CD4-positive, alpha-beta memory T cell (primary cell): ENCODE measurements around the gene MOSMO. TPM values are rescaled to one million over a fixed set of nuclear protein-coding genes. Genes with fewer than 3 reads are reported as not detected.
"Not testable (repeated sequence)": the region's sequence is repeated elsewhere in the genome, so short reads cannot be mapped to it uniquely, and the experiment has no call there.

ENCODE experiments used
- CTCF ChIA-PET: fragments of 350-600 bp; sonication (Branson Sonifier 250); formaldehyde crosslinking; loops from one replicate; lab custom pipeline; 2021; ENCODE audit warnings: inconsistent platforms; ENCODE audit not compliant: partially characterized antibody; lab: Charles Lee
- POLR2A ChIA-PET: fragments of 350-600 bp; sonication (Branson Sonifier 250); formaldehyde crosslinking; loops from one replicate; lab custom pipeline; 2021; ENCODE audit not compliant: partially characterized antibody; lab: Charles Lee
- DNase-seq, 5 donors: peaks; one replicate each; pipeline versions ENCODE4 v3.0.0 to v3.0.0-alpha.2; 2020 to 2022; ENCODE audit warnings: mixed read lengths in 1 of 5
- H3K27ac ChIP-seq: one replicate; pipeline ENCODE4 v1.7.0; 2013; ENCODE audit warnings: low read depth, low read length
- H3K27me3 ChIP-seq: 2 replicates; pipeline ENCODE4 v1.7.0; 2013; ENCODE audit warnings: mild to moderate bottlenecking, low read length, moderate library complexity; ENCODE audit not compliant: insufficient read depth
- H3K36me3 ChIP-seq: 2 replicates; pipeline ENCODE4 v1.7.0; 2013; ENCODE audit warnings: mild to moderate bottlenecking, low read length, moderate library complexity; ENCODE audit not compliant: insufficient read depth
- H3K4me1 ChIP-seq: 2 replicates; pipeline ENCODE4 v1.7.0; 2013; ENCODE audit warnings: mild to moderate bottlenecking, low read length, moderate library complexity; ENCODE audit not compliant: insufficient read depth
- H3K4me3 ChIP-seq, 2 donors: one replicate each; pipeline ENCODE4 v1.7.0; 2013; ENCODE audit warnings: low read length in 2 of 2, mild to moderate bottlenecking in 1 of 2
- H3K9me3 ChIP-seq, 2 donors: one replicate each; pipeline ENCODE4 v1.7.0; 2013; ENCODE audit warnings: low read length in 2 of 2, control low read depth in 1 of 2; ENCODE audit not compliant: control insufficient read depth in 1 of 2
- H3K27ac Mint-ChIP-seq, 7 donors: one replicate each; pipeline ENCODE4 v1.8.0; 2020 to 2021; ENCODE audit warnings: mixed read lengths in 7 of 7, mild to moderate bottlenecking in 6 of 7, inconsistent platforms in 3 of 7, moderate library complexity in 3 of 7
- H3K27me3 Mint-ChIP-seq, 2 donors: one replicate each; pipeline ENCODE4 v1.8.0; 2020 to 2021; ENCODE audit warnings: mixed read lengths in 2 of 2
- H3K36me3 Mint-ChIP-seq, 2 donors: one replicate each; pipeline ENCODE4 v1.8.0; 2020 to 2021; ENCODE audit warnings: mixed read lengths in 2 of 2, inconsistent platforms in 1 of 2, mild to moderate bottlenecking in 1 of 2
- H3K4me1 Mint-ChIP-seq, 4 donors: one replicate each; pipeline ENCODE4 v1.8.0; 2020 to 2021; ENCODE audit warnings: mixed read lengths in 4 of 4, mild to moderate bottlenecking in 1 of 4
- H3K4me3 Mint-ChIP-seq, 8 donors: one replicate each; pipeline ENCODE4 v1.8.0; 2020 to 2021; ENCODE audit warnings: mixed read lengths in 8 of 8, mild to moderate bottlenecking in 7 of 8, moderate library complexity in 6 of 8, inconsistent platforms in 3 of 8
- H3K9me3 Mint-ChIP-seq, 8 donors: one replicate each; pipeline ENCODE4 v1.8.0; 2020 to 2021; ENCODE audit warnings: mixed read lengths in 8 of 8, mild to moderate bottlenecking in 5 of 8, inconsistent platforms in 3 of 8, moderate library complexity in 1 of 8
- intact Hi-C: fragments of 100-400 bp; cut with micrococcal nuclease; formaldehyde crosslinking; loops from one replicate; pipeline ENCODE4 v1.15.1; 2023
- polyA plus RNA-seq, 2 donors: library from polyadenylated mRNA; unstranded; fragments of 300-500 nt; fragmentation: Illumina TruSeq; gene quantifications; one replicate each; pipeline ENCODE4 v1.2.3, GENCODE V29; 2021
- total RNA-seq, 2 experiments: library from RNA; stranded (reverse); gene quantifications; one replicate each; pipeline ENCODE4 v1.2.3, GENCODE V29; 2021

The MOSMO gene
- total and polyA plus RNA-seq, 4 experiments from 2014 or later, result 3.2 to 23.4 (median 14.1) TPM

GRCh38 chr16:22030087-22030812 lies 22.3 kb downstream of the MOSMO start:
- Histone ChIP-seq H3K4me3 (no peak overlapping the region), H3K9me3 (no peaks in the 10 kb centered on the region), H3K4me1 (peaks cover 4% of the 10 kb centered on the region), H3K27me3 (no peaks in the 10 kb centered on the region), H3K36me3 (no peaks in the 10 kb centered on the region), H3K27ac (no peak overlapping the region)
- Mint-ChIP-seq H3K27ac (peak overlapping the region in 1 of 7 donors; percentile 57), H3K9me3 (no peaks in the 10 kb centered on the region), H3K4me3 (no peak overlapping the region), H3K27me3 (no peaks in the 10 kb centered on the region), H3K4me1 (peaks cover 30 to 38% (median 32%) of the 10 kb centered on the region in 4 donors), H3K36me3 (peaks cover 23% of the 10 kb centered on the region in 2 donors)
- intact Hi-C loops, result no loop called here
- CTCF ChIA-PET, result interaction anchor here (1.5 kb wide), 1 partner anchor 270 kb away, joined by 3 read pairs; no protein-coding TSS in a partner anchor
- POLR2A ChIA-PET, result no interaction called here
- no peak for DNase-seq

GRCh38 chr16:22031483-22032083 lies 23.7 kb downstream of the MOSMO start:
- Histone ChIP-seq H3K9me3 (no peaks in the 10 kb centered on the region), H3K36me3 (no peaks in the 10 kb centered on the region), H3K27me3 (no peaks in the 10 kb centered on the region), H3K4me1 (peaks cover 4% of the 10 kb centered on the region), H3K4me3 (no peak overlapping the region), H3K27ac (no peak overlapping the region)
- POLR2A ChIA-PET, result no interaction called here
- H3K9me3 Mint-ChIP-seq, result no peaks in the 10 kb centered on the region
- CTCF ChIA-PET, result interaction anchor here (1.5 kb wide), 1 partner anchor 269 kb away, joined by 3 read pairs; no protein-coding TSS in a partner anchor
- peaks cover 23 to 32% (median 25%) of the 10 kb centered on the region in 4 donors for H3K4me1 Mint-ChIP-seq
- H3K27me3 Mint-ChIP-seq, result no peaks in the 10 kb centered on the region
- no peak for DNase-seq
- intact Hi-C loops, result no loop called here
- peaks cover 25 to 28% of the 10 kb centered on the region in 2 donors for H3K36me3 Mint-ChIP-seq
- no peak overlapping the region for H3K4me3 Mint-ChIP-seq
- peak overlapping the region in 1 of 7 donors; percentile 68 for H3K27ac Mint-ChIP-seq

GRCh38 chr16:22034503-22034902 lies 26.6 kb downstream of the MOSMO start:
- H3K4me3 ChIP-seq, result no peak overlapping the region
- peaks cover 36 to 38% of the 10 kb centered on the region in 2 donors for H3K36me3 Mint-ChIP-seq
- CTCF ChIA-PET, result no interaction called here
- peak overlapping the region in 3 of 7 donors; percentile 59 to 65 (median 63) for H3K27ac Mint-ChIP-seq
- no peak overlapping the region for H3K27ac ChIP-seq
- H3K4me1 Mint-ChIP-seq, result peaks cover 15 to 30% (median 23%) of the 10 kb centered on the region in 4 donors
- POLR2A ChIA-PET, result no interaction called here
- H3K27me3 Mint-ChIP-seq, result no peaks in the 10 kb centered on the region
- no peak overlapping the region for H3K4me3 Mint-ChIP-seq
- intact Hi-C loops, result no loop called here
- H3K27me3 ChIP-seq, result no peaks in the 10 kb centered on the region
- H3K4me1 ChIP-seq, result peaks cover 4% of the 10 kb centered on the region
- H3K9me3 ChIP-seq, result no peaks in the 10 kb centered on the region
- H3K9me3 Mint-ChIP-seq, result no peaks in the 10 kb centered on the region
- H3K36me3 ChIP-seq, result no peaks in the 10 kb centered on the region
- no peak for DNase-seq

- Mint-ChIP-seq H3K4me3 (no peak overlapping the region), H3K27me3 (no peaks in the 10 kb centered on the region), H3K27ac (no peak overlapping the region), H3K36me3 (peaks cover 33 to 34% of the 10 kb centered on the region in 2 donors), H3K4me1 (peaks cover 13 to 30% (median 21%) of the 10 kb centered on the region in 4 donors), H3K9me3 (no peaks in the 10 kb centered on the region)
- H3K27me3 ChIP-seq, result no peaks in the 10 kb centered on the region
- intact Hi-C loops, result no loop called here
- H3K9me3 ChIP-seq, result no peaks in the 10 kb centered on the region
- no peak overlapping the region for H3K27ac ChIP-seq
- DNase-seq, result no peak
- H3K4me1 ChIP-seq, result peaks cover 4% of the 10 kb centered on the region
- POLR2A ChIA-PET, result no interaction called here
- CTCF ChIA-PET, result no interaction called here
- no peak overlapping the region for H3K4me3 ChIP-seq
- no peaks in the 10 kb centered on the region for H3K36me3 ChIP-seq
Observed at GRCh38 chr16:22035153-22035552, 27.2 kb downstream of the MOSMO start.

- CTCF ChIA-PET, result interaction anchor here (0.6 kb wide), 1 partner anchor 145 kb away, joined by 3 read pairs; no protein-coding TSS in a partner anchor
- DNase-seq, POLR2A ChIA-PET, H3K27me3 Mint-ChIP-seq, H3K27ac Mint-ChIP-seq, H3K9me3 Mint-ChIP-seq, H3K4me3 Mint-ChIP-seq, intact Hi-C loops, H3K27me3 ChIP-seq, H3K9me3 ChIP-seq, H3K36me3 Mint-ChIP-seq, H3K27ac ChIP-seq, H3K4me3 ChIP-seq, H3K4me1 Mint-ChIP-seq, H3K36me3 ChIP-seq, H3K4me1 ChIP-seq: not testable (repeated sequence)
Observed at GRCh38 chr16:22043882-22044281, 36.0 kb downstream of the MOSMO start.

GRCh38 chr16:22045888-22046287 lies 38.0 kb downstream of the MOSMO start:
- H3K27me3 ChIP-seq, H3K4me3 ChIP-seq, H3K36me3 ChIP-seq, POLR2A ChIA-PET, H3K4me1 ChIP-seq, H3K4me1 Mint-ChIP-seq, H3K36me3 Mint-ChIP-seq, H3K27ac ChIP-seq, H3K4me3 Mint-ChIP-seq, H3K9me3 Mint-ChIP-seq, H3K27ac Mint-ChIP-seq, H3K27me3 Mint-ChIP-seq, H3K9me3 ChIP-seq, intact Hi-C loops, DNase-seq: not testable (repeated sequence)
- CTCF ChIA-PET, result interaction anchor here (0.6 kb wide), 1 partner anchor 37 kb away, joined by 4 read pairs; no protein-coding TSS in a partner anchor

- no peak overlapping the region for H3K27ac Mint-ChIP-seq
- H3K9me3 Mint-ChIP-seq, result no peaks in the 10 kb centered on the region
- H3K4me1 Mint-ChIP-seq, result peaks cover 8 to 19% (median 10%) of the 10 kb centered on the region in 4 donors
- no peaks in the 10 kb centered on the region for H3K36me3 ChIP-seq
- no peak overlapping the region for H3K4me3 Mint-ChIP-seq
- DNase-seq, result no peak
- H3K4me1 ChIP-seq, result peaks cover 14% of the 10 kb centered on the region
- no peak overlapping the region for H3K4me3 ChIP-seq
- no peak overlapping the region for H3K27ac ChIP-seq
- no peaks in the 10 kb centered on the region for H3K9me3 ChIP-seq
- intact Hi-C loops, result no loop called here
- H3K27me3 ChIP-seq, result no peaks in the 10 kb centered on the region
- H3K36me3 Mint-ChIP-seq, result peaks cover 0 to 6% of the 10 kb centered on the region in 2 donors
- H3K27me3 Mint-ChIP-seq, result no peaks in the 10 kb centered on the region
- CTCF ChIA-PET, result interaction anchor here (1.4 to 2.3 kb wide), 2 partner anchors 20 to 27 kb away, joined by 3 to 11 read pairs; no protein-coding TSS in a partner anchor
- POLR2A ChIA-PET, result no interaction called here
Observed at GRCh38 chr16:22050963-22051362, 43.1 kb downstream of the MOSMO start.
